HG03045 (cell line): ENCODE data around the gene GPR132.

ENCODE experiments used
- ATAC-seq: cut with Tn5 transposase; IDR thresholded peaks from one replicate; pipeline ENCODE4 v1.9.1; 2021; ENCODE audit warnings: mild to moderate bottlenecking, moderate library complexity; ENCODE audit not compliant: unreplicated experiment

The GPR132 gene

GRCh38 chr14:105005929-105006830 lies 59.0 kb downstream of the GPR132 start:
- no peak for ATAC-seq

GRCh38 chr14:105005329-105005928 lies 59.8 kb downstream of the GPR132 start:
- no peak for ATAC-seq
